Midbrain (tissue), 1 donor: ENCODE data around the gene ABHD14A.
"Not testable (repeated sequence)": the region's sequence is repeated elsewhere in the genome, so short reads cannot be mapped to it uniquely, and the experiment has no call there.

Source experiments
- DNase-seq: peaks from one replicate; lab custom pipeline; 2025; lab: John Stamatoyannopoulos, UW

ABHD14A gene

DNA sequence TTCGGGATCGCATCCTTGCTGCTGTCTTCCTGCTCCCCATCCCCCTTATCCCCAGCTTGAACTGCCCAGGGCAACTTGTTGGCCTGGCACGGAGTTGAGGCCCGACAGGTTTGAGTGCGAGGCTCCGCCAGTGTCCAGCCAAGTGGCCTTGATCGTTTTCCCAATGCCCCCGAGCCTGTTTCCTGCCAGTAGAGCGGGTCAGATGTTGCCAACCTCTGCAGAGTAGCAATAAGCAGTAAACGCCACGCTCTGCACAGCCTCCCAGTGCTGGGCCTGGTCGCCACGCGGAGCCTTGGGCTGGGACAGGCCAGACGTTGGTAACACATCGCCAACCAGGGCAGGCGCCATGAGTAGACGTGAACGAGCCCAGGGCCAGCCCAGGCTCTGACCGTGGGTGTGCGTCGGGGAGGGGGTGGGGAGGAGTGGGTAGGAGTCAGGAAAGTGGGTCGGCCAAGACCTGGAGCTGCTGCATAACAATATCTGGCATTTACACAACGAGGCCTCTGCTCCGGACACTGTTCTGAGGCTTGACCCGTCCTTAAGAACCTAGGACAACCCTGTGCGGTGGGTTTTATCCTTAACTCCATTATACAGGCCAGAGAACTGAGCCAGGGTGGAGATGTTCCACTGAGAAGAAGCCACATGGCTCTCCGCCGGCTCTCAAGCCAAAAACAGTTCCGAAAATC, 444 bp upstream of the ABHD14A start:
- peak; percentile 44 for DNase-seq

DNA sequence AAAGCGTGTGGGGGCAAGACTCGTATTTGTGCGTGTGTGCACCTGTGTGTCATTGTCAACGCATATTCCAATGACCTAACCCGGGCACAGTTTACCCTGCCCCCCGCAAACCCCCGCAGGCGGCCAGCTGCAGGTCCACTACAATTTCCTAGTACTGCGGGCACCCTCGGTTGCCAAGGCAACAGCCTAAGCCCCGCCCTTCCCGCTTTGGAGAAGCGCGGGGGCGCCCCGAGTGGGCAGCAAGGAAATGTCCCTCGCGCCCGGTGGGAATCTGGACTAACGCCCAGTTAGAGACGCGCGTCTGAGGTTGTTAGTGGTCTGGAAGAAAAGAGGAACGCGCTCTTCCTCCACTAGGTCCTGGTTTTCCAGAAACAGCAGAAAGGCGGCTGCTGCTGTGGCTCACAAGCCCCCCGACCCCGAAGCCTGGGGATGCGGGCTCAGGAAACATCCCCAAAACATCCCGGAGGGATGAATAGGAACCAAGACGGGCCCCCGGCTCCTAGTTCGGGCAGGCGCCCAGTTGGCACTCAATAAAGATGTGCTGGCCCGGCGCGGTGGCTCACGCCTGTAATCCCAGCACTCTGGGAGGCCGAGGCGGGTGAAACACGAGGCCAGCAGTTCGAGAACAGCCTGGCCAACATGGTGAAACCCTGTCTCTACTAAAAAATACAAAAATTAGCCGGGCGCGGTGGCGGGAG, 1.1 kb downstream of the ABHD14A start:
- DNase-seq: peak; percentile 84

DNA sequence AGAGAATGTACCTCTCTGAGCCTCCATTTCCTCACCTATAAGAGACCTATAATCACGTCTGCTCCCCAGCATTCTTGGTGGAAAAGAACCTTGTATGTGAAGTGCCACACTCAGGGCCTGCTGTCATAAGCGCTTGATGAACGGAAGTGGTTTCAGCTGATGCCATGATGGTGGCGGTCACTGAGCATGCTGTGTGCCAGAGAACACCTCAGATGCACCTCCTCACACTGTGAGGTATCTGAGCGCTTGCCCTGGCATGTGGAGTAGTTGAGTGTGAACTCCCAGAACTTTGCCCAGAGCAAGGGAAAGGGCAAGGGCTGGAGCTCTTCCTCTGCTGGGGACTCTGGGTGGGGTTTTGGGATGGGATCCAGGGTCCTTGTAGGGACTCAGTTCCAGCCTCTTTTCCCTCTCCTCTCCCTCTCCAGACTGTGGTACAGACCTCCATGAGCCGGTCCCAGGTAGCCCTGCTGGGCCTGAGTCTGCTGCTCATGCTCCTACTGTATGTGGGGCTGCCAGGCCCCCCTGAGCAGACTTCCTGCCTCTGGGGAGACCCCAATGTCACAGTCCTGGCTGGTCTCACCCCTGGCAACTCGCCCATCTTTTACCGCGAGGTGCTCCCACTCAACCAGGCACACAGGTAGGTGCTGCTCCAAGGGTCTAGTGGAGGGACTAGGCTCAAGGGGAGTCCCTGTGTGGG, 2.7 kb downstream of the ABHD14A start:
- DNase-seq: no peak

DNA sequence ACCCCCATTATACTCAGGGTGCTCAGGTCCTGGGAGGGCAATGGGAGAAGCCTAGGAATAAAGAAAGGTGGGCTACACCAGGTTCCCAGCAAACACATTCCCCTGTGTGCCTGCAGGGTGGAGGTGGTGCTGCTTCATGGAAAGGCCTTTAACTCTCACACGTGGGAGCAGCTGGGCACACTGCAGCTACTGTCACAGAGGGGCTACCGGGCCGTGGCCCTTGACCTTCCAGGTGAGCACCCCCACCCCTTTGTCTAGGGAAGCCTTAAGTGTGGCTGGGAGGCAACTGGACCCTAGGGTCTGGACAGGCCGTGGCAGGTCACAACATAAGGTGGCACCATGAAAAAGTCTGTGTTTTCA, 3.3 kb downstream of the ABHD14A start:
- no peak for DNase-seq

DNA sequence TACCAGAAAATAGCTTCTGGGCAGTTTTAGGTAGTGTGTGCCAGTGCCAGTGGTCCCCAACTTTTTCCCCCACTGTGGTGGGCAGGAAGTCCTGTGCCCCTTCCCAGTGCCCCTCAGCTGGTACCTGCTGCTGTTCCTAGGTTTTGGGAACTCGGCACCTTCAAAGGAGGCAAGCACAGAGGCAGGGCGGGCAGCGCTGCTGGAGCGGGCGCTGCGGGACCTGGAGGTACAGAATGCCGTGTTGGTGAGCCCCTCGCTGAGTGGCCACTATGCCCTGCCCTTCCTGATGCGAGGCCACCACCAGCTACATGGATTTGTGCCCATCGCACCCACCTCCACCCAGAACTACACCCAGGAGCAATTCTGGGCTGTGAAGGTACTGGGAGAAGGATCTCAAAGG, 5.4 kb downstream of the ABHD14A start:
- no peak for DNase-seq

DNA sequence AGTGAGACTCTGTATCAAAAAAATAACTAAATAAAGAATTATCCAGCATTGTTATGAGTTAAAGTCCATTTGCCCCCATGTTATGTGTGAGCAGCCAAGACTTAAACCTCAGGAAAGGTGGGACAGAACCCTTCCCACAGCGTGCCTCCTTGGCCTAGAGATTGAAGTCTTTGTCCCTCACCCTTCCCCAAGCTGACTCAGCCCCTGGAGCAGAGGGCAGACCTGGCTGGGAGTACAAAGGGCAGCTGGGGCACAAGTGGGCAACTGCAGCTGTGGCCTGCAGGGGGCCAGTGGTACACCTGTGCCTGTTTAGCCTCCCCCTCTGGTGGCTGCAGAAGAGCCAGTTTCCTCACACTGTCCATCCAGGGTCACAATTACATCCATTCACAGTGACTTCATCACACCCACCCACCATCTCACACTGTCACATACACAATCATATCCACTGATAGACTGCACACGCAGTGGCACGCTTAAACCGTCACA, 7.5 kb downstream of the ABHD14A start:
- peak; percentile 38 for DNase-seq

DNA sequence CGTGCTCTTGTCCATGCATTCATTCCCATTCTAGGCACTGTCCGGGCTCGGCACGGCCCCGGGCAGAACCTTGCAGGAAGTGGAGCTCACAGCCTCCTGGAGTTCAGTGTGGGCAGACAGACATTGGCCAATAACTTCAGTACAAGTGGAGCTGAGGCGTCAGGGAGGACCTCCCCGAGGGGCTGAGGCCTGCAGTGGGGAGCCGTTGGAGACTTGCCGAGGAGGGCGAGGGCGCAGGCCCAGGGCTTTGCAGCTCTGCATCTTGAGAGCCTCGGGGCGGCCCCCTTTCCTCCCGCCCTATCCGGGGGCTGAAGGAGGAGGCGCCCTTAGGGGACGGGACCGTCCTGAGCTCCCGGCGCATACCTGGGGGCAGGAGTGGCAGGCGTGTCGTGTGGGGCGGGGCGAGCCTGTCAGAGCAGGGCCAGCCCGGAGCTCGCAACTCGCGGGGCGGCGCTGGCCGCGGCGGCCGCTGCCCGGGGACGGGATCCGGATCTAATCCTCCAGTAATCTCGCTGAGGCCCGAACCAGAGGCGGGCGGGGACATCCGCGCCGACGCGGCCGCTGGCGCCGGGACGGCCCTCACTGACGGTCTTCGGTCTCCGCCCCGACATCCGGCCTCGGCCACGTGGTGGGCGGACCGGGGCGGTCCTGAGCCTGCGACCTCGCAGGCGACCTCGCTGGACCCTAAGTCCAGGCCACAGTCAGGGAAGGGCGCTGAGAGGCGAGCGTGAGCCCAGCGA, 8.1 kb downstream of the ABHD14A start, which contains the start of gene ACY1:
Gene ACY1 (plus strand): TSS at position 698 of the 740 bp plus-strand sequence. CDS start 530 bp downstream, outside the sequence.
- peak; percentile 78 for DNase-seq

DNA sequence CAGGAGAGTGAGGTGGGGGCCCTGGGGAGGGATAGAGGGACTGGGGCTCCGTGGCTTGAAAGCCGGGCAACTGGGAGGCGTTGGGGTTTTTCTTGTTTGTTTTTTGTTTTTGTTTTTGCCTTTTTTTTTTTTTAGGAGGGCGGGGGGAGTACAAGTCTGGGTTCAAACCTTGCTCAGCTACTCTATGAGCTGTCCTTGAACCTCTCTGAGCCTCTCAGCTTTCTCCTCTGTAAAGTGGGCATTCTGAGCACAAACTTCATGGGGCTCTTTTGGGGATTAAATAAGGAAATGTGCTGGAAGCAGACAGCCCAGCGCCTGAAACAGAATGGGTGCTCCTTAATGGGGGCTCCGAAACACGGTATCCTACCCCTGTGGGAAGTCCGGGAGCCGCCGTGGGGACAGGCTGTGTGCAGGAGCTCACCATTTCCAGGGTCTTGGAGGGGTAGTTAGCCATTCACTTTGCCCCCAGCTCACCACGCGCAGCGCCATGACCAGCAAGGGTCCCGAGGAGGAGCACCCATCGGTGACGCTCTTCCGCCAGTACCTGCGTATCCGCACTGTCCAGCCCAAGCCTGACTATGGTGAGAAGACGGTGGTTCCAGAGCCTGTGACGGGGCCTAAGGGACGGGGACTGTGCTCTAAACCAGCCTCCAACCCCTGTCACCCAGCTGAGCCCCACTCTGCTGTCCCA, 8.9 kb downstream of the ABHD14A start:
- no peak for DNase-seq

DNA sequence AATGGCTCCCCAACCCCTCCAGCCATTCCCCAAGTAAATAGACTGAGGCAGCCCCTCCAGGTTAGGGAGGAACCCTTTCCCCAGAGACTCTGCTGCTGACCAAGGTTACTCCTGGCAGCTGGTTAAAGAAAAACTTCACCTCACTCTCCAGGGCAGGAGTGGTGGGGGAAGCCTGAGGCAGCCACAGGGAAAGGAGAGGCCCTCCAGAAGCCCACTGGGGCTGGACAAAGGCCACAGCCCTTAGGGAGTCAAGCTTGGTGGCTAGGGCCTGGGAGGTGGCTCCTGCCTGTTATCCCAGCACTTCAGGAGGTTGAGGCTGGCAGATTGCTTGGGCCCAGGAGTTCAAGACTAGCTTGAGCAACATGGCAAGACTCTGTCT, 9.4 kb downstream of the ABHD14A start:
- no peak for DNase-seq

DNA sequence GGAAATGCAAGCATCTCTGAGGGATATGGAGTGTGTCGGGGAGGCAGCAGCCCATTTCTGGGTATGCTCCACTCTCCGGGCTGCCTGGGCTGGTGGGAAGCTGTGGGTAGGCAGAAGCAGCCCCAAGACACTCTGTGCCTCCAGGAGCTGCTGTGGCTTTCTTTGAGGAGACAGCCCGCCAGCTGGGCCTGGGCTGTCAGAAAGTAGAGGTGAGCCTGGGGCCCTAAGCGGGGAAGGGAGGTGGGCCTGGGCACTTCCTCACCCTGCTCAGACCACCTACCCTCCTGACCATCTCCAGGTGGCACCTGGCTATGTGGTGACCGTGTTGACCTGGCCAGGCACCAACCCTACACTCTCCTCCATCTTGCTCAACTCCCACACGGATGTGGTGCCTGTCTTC, 10.2 kb downstream of the ABHD14A start:
- no peak for DNase-seq

DNA sequence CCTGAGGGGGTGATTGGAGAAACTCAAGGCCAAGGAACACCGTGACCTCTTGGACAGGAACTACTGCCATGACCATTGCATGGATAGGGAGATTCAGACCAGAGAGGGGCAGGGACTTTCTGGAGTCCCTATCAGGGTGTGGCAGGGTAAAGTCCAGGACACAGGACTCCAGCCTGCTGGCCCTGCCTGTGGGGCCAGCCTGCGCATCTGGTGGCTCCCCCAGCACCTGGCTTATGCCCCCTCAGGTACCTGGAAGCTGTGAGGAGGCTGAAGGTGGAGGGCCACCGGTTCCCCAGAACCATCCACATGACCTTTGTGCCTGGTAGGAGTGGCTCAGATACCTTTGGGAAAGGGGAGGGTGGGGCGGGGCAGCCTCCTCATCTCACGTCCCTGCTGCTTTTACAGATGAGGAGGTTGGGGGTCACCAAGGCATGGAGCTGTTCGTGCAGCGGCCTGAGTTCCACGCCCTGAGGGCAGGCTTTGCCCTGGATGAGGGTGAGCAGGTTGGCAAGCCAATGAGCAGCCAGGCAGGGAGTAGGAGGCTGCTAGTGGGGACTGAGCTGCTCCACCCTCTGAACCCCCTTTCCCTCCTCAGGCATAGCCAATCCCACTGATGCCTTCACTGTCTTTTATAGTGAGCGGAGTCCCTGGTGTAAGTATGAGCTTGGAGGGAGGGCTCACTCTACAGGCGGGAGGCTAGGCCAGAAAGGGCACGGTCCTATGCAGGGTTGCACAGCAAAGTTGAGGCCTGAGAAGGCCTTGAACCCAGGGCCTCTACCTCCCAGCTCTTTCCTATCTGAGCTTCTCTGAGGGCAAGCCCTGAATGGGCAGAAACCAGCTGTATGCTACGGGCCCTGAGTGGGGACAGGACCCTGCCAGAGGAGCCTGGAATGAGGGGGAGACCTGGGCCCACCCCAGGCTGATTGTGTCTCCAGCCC, 11.4 kb downstream of the ABHD14A start:
- DNase-seq: no peak

DNA sequence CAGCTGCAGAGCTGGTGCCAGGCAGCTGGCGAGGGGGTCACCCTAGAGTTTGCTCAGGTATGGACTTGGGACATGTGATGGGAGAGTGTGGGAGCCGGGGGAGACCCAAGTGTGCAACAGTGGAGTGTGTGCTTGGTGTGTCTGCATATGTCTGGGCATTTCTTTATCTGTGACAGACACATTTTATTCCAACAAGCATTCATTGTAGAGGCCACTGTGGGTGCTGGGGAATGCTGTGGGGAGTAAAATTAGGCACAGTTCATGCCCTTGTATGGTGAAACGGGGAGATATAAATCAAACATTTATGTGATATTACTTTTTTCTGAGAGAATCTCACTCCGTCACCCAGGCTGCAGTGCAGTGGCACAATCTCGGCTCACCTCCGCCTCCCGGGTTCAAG, 12.7 kb downstream of the ABHD14A start:
- no peak for DNase-seq

DNA sequence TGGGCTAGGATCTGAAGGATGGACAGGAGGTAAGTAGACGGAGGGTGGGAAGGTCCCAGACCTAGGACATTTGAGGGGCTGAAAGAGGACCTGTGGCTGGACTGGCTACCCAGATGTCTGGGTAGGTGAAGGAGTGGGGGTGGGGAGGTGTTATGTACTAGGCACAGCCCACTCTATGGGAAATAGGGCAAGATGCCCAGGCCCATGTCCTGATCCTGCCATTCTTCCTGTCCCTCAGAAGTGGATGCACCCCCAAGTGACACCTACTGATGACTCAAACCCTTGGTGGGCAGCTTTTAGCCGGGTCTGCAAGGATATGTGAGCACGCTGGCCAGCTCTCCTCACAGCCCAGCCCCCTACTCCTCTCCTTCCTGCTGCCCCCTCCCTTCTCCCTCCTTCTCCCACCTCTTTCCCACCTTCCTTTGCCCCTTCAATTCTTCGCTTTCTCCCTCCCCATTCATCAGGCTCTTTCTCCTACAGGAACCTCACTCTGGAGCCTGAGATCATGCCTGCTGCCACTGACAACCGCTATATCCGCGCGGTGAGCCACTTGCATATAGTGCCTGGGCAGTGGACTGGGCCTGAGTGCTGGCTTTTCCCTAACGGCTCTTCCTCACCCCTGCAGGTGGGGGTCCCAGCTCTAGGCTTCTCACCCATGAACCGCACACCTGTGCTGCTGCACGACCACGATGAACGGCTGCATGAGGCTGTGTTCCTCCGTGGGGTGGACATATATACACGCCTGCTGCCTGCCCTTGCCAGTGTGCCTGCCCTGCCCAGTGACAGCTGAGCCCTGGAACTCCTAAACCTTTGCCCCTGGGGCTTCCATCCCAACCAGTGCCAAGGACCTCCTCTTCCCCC, 13.7 kb downstream of the ABHD14A start:
- no peak for DNase-seq

DNA sequence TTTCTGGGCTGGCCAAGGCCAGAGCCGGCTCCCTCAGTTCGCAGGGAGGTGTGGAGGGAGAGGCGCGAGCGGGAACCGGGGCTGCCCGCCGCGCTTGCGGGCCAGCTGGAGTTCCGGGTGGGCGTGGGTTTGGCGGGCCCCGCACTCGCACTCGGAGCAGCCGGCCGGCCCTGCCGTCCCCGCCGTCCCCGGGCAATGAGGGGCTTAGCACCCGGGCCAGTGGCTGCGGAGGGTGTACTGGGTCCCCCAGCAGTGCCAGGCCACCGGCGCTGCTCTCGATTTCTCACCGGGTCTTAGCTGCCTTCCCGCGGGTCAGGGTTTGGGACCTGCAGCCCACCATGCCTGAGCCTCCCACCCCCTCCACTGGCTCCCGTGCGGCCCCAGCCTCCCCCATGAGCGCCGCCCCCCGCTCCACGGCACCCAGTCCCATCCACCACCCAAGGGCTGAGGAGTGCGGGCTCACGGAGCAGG, 15.7 kb downstream of the ABHD14A start:
- DNase-seq: not testable (repeated sequence)

DNA sequence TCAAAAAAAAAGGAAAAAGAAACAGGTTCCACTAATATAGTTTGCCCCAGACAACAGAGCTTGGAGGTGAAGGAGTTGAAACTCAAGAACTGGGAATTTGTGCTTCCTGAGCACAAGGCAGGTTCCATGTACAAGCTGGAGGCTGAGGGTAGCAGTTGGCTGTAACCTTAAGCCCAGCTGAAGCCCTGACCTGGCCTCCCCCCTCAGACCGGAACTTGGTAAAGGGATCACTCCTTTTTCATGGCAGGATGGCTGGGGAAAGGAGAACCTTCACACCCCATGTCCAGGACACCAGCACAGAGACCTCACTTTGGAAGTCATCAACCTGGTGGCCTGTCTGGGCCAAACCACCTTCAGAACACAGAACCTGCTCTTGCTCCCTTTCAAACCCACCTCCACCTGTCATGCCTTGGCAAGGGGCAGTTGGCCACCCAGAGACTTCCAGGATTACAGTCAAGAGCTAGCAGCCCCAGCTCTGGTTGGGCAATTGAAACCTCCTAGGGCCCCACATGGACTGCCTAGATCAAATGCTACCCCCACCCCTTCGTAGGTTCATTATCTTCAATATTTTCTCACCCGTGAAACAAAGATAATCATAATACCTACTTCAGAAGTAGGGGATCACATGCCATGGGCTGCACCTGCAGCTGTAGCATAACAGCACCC, 17.3 kb downstream of the ABHD14A start:
- DNase-seq: no peak

DNA sequence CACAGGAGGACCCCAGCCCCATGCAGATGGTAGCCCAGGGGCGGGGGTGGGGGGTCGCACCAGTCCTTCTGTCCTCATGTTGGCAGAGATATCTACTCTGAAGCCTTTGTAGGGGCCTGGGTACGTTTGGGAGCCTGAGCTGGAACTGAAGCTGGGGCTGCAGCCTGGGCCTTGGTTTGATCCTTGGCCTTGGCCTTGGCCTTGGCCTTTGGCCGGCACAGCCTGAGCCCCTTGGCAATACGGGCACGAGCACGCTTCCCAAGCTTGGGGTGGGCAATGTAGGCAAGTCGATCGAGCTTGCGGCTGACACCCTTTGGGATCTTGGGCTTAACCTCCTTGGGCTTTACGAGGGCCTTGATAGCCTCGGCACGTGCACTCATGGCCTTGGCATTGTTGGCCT, 18.8 kb downstream of the ABHD14A start:
- not testable (repeated sequence) for DNase-seq

DNA sequence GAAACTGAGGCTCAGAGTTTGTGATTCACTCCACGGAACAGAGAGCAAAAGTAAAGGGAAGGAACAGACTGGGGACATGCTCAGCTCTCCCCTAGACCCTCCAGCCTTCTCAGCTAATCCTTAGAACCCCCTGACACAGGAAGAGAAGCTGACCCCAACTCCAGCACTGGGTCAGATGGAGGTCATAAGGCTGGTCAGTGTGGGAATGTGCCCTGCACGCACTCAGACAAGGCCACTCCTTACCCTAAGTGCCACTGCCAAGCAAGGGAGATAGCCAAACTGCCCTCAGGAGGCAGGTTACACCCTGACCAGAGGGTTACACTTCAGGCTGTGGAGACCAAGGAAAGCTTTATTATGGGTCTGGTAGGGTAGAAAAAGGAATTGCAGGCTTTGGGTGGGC, 19.7 kb downstream of the ABHD14A start:
- no peak for DNase-seq

DNA sequence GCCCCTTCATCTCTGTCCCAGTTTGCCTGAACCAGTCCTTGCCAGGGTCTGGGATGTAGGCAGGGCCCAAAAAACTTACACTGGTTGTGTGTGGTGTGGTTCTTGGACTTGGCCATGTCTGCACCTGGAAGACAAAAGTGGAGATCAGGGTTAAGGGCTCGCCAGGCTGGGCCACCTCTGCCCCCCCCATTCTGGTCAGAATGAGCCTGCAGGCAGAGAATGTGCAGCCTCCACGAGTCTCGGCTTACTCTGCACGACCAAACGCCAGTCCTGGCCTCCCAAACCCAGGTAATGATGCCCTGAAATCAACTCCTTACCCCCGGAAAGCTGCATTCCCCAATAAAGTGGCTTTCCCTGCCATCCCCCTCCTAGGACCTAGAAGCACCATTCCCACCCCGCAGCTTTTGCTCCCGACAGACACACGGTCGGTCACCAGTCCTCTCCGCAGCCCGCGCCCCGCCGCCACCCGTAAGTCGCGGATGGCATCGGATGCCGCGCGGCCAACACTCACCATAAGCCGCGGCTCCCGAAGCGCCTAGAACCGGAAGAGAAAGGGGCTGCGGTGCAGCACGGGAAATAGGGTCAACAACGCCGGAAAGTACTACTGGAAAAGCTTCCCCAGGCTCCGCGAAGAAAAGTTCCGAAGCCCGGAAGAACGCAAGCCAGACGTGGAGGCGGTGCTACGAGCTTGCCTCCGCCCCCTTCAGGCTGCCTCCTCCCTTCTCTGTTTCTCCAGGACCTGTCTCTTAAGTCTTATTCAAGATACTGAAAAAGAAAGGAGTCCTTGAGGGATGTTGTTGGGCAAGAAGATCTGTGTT, 20.7 kb downstream of the ABHD14A start, which contains the start of gene RPL29:
Gene RPL29 (minus strand): TSS at position 550 of the 818 bp plus-strand sequence. CDS start 434 bp downstream, at position 116.
- peak; percentile 95 for DNase-seq
